GM19099 (cell line): ENCODE measurements around the gene PPP3CA.

Source experiments
- POLR2A ChIP-seq: IDR thresholded peaks from 3 replicates; pipeline ENCODE4 v1.6.1; 2011; ENCODE audit warnings: low read depth; ENCODE audit not compliant: insufficient read length; ENCODE audit errors: extremely low read depth

Gene PPP3CA

DNA sequence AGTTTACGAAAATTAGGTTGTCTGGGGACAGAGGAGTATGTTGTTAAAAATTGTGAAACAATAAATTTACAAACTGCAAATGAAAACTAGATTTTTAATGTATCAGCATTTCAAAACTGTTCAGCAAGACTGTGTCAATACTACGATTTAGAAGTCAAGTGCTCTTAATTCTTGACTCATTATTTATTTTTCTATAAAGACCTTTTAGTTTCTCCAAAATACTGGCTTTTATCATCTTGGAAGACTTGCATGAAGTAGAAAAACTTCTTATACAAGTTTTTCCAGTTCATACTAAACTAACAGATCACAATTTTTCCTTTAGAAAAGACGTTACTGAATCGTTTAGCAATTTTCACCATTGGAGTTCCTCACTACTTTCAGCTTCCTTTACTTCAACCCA, 231.4 kb downstream of the PPP3CA start:
- TF ChIP-seq POLR2A = no peak

DNA sequence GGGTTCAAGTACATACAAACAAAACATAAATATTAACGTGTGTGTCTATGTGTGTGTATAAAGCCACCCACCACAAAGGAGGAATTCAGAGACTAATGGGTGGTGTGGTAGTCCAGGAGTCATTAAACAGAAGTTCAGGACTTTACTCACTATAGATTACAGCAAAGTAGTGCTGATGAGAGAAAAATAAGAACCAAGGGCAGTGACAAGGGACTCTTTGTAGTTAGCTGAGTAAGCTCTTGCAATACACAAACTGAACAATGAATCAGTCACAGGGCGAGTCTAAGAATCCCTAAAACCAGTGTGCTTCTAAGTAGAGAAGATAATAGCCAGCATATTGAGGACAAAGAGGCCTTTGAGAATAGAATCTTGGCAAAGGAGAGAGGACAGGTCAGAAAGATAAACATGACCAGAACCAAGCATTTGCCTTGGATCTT, 232.4 kb downstream of the PPP3CA start:
- no peak for TF ChIP-seq POLR2A

DNA sequence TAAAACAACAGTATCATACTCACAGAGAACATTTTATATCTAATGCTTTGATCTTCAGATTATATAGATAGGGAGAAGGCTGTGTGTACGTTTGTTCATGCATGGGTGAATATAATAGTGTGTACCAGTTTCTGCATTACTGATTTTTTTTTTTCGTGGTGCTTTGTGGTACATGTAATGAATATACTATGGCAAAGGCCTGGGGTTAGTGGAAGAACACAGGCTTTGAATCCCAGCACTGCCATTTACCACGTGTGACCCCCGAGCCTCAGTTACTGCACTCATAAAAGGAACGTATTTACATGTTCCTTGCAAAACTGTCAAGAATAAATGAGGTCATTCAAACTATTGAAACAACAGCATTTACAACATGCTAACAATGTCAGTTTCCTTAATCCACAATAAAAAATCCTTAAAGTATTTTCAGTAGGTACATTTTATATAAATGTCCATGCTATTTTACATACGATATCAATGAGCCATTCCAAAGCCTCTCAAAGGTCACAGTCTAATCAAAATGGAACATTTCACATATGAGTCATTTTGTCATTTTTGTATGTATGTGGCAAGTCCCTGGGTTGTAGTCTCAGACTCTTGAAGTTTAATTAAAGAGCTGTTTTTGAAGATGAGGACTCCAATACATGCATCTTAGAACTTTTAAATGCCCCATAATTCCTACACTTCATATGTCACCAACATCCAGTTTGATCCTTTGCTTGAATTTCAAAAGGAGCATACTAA, 242.8 kb downstream of the PPP3CA start:
- no peak for TF ChIP-seq POLR2A

DNA sequence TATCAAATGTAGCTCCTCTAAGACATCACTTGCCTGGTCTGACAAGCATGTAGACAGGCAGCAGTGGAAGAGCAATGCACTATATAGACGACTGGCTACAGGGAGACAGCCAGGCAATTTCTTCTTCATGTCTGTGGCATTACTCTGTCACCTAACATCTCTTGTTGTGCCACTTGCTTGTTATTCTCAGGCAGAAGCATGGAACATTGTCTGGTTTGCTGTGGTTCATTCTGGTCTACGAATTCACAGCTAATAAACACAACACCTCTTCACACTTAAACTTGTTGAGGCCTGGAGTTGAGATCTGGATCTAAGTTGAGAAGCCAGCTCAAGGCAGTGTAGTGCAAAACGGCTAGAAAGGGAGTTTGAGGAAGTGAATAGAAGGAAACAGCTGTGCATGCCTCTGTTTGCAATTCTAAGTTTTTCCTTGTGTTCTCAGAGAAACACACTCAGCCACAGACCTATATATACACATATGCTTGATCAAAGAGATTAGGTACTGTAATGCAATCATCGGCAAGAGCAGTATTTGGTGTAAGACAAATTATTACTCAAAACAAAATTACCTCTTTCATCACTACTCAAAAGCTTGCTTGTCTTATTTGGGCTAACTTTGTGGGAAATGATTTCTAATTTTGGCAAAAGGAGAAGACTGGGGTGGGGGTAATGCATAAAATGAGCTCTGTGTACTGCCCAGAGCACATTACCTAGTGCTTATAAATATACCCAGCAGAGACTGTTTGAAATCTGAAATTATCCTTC, 243.8 kb downstream of the PPP3CA start:
- no peak for TF ChIP-seq POLR2A

DNA sequence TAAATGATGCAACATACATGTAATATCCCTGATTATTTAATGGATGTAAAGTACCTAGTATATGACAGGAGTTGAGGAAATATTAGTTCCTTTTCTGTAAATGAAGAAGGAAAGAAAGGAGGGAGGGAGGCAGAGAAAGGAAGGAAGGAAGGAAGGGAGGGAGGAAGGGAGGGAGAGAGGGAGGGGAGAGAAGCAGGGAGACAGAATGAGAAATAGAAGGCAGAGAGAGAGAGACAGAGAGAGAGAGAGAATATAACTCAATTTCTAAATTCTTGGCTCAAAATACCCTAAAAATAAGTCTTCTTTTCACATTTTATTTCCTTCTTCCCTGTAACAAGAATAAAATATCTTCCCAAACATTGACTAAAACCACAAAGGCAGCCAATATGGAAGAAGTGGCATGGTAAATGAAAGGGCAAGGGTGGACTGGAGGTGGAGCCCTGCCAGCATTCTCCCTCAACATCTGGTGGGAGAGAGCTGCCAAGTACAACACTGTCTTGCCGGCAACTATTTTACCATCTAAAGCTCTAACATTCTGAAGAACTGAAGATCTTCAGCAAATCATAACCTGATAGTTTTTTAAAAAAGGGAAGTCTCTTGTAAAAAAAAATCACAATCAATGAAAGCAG, 245.1 kb downstream of the PPP3CA start:
- TF ChIP-seq POLR2A = no peak

DNA sequence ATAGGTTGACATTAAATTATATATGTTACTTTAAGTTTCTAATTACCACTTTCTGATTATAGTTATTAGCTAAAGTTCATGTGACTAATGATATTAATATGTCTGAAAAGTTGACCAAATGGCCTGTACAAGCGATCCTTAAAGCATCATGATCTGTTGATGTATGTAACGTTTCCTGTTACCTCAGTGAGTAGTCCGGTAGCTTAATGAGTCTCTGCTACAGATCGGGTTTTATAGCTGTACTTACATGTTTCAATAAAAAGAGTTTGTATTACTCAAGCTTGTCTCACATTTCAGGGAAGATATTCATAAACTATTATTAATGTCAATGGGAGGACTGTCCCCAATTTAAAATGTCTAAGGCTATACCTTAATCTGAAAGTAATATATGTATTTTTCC, 246.3 kb downstream of the PPP3CA start:
- TF ChIP-seq POLR2A = no peak

DNA sequence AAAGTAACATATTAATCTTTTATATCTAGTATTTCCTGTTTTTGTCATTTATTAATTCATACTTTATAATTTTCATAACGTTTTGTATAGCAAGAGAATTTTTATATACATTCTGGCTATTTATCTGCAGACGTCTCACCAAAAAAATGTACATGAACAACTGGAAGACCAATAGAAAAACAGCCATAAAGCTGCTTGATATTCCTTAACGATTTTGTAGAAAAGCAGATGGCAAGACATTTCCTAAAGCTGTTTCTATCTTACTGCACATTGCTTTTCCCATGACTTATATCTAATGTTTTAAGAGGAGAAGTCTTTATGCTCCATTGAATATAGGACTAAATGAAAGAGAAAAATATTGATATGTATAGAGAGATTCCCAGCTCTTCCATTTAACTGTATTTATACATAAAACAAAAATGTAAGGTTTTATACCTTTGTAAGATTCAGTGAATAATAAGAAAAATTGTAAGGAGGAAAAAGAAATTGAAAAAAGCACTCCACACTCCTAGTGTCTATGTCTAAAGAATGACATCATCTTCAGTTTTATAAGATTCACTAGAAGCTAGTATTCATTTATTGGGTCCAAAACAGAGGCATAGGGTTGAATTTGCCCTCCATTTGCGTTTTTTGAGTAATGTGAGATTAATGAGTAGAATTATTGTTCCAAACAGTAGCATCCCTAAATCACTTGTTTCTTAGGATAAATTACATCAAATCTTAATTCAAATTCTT, 248.5 kb downstream of the PPP3CA start:
- TF ChIP-seq POLR2A = no peak

DNA sequence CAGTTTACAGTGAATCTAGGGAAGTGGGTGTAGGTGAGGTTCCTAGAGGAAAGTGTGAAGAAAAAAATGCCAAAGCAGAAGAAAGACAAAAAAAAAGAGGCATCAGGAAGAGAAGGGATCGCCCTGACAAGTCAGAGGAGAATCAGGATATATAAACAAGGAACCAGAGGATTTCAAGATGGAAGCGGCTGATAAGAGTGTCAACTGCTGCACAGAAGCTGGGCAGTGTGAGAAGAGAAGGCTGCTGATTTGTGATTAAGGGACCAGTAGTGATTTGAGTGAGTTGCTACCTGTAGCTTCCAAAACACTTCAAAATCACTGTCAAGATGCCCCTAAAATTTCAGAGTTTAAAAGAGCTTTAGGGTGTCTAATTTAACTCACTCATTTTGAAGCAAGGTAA, 258.2 kb downstream of the PPP3CA start:
- no peak for TF ChIP-seq POLR2A

DNA sequence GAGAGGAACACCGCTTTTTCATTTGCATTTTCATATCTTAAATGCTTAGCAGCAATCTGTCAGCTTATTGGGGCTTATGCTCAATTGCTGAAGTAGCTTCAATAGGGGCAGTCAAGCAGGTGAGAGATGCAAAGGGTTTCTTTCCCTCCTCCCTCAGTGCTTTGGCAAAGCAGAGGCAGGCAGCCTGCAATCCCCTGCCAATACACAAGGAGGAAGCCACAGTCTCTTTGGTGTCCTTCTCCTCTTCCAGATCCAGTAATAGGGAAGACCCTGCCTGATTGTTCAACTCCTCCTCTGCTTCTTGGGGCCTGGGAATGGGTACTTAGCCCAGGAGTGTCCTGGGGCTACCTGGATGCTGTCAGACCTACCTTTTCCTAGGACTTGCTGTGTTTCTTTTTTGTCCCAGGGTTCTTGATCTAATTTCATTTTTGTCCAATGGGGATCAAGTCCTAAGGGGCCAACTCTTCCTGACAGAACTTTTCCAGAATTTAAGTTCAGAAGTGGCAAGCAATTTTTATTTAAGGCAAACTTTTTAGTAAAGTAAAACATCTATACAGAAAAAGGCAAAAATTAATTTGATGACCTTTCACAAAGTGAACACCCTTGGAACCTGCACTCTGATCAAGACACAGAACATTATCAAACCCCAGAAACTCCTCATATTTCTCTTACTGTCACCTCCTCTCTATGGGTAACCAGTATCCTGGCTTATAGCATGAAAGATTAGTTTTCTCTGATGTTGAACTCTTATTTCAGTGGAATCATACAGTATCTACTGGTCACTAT, 260.3 kb downstream of the PPP3CA start:
- TF ChIP-seq POLR2A = no peak

DNA sequence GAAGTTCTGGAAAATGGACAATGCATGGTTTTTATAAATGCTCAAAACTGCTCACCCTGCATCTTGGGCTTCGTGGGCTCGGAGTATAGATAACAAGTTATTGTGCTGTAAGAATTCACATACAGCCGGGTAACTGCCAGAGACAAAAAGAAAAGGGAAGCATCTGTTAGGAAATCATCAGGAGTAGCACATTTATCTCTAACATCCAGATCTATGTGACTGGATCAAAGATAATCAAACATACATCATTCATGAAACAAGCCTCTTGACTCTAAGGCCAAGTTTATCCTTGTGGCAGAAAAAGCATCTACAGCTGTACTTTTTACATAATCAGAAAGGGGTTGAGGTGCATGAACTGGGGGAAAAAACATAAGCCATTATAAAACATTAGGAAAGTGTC, 264.2 kb downstream of the PPP3CA start:
- no peak for TF ChIP-seq POLR2A

DNA sequence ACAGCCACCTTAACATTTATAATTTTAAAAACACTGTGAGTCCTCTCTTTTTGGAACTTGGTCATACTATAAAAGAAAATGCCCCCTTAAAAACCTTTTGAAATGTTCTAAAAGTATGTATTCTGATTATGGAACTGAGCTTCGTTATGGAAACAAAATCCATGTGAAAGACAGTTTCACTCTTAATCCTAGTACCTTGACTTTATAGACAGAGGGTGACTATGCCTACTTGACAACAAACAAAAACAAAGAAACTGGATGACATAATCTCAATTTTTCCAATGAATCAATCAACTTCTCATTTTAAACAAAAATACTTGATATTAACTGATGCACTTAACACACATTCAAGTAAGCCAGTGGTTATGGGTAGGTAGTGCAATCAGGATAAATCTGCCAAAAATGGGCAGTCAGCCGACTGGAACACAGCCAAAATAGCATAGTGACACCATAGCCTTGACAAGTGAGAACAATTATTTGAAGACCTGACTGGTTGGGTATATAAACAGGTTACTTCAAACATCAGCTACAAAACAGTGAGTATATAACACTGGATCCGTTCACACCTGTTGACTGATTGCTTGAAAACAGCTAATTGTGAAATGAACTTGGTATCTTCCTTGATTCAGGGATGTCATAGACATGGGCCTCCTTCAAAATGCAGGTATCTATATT, 265.5 kb downstream of the PPP3CA start:
- TF ChIP-seq POLR2A = no peak

DNA sequence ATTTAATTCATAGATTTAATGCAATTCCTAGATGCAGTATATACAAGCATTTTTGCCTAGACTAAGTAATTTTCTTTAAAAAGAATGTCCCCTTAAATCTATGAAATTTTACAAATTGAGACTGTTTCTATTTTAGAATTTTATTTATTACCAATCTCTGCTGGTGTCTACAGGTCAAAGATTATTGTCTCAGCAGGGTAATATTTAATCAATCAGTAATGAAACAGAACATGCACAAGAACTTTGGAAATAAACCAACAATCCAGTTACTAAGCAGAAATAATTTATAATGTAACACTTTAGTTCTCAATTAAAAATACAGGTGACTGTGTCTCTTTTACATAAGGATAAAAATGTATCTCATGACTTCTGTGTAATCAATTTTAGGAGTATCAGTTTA, 266.2 kb downstream of the PPP3CA start:
- TF ChIP-seq POLR2A = no peak

DNA sequence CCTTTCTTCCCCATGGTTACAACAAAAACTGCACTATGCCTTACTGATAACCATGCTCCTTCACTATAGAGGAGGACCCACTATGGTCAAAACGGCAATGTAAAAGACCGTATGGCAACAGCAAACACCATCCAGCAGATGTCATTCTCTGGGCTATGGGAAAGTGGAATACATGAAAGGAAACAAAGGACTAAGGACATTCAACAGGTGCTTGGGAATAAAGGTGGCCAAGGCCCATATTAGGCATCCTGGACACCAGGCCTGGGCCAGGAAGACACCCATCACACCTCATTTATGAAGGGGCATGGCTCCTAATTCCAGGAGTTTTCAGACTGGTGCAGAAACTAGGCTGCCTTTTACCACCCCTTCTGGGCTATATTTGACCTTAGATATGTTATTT, 268.4 kb downstream of the PPP3CA start:
- no peak for TF ChIP-seq POLR2A

DNA sequence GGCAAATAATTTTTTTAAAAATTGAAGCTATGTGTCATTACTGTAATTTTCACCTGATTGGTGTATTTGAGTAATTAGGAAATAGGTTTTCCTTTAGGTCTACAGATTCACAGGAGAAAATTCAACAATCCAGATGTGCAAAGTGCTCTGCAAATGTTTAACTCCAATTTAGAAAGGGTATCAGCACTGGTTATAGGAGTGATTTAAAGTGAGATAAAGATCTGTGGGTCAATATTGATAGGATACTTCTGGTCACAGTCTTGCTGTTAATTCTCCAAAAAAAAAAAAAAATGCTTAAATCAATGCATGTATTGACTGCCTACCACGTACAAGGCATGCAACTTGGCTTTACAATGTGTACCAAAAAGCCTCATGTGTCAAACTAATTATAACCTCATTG, 271.3 kb downstream of the PPP3CA start:
- TF ChIP-seq POLR2A = no peak
